ENCODE data around the gene SCUBE3.
A peak's percentile ranks its signal among the peaks of the same experiment; 100 is the strongest.

The SCUBE3 gene

DNA sequence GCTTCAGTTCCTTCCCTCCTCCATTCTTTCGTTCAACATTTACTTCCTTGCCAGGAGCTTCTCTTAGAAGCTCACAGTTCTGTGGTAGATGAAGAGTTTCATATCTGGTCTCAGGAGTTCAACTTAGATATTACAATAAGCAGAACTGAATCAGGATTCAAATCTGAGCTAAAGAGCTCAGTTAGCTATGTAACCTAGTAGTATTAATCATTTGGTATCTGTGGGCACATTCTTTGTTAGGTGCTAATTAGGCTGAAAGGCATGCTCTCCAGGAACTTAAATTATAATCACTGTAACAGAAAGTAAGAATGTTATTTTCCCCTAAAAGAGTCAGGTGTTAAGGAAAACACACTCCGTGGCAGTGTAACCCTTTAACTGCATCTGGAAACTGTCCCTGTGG lies 54.1 kb downstream of the SCUBE3 start:
- DNase-seq (ENCODE audit: low read depth in 2 of 2) = no peak

- no peak for DNase-seq (ENCODE audit: low read depth in 2 of 2)
Observed at GRCh38 chr6:35272005-35272404, 58.2 kb downstream of the SCUBE3 start.

DNA sequence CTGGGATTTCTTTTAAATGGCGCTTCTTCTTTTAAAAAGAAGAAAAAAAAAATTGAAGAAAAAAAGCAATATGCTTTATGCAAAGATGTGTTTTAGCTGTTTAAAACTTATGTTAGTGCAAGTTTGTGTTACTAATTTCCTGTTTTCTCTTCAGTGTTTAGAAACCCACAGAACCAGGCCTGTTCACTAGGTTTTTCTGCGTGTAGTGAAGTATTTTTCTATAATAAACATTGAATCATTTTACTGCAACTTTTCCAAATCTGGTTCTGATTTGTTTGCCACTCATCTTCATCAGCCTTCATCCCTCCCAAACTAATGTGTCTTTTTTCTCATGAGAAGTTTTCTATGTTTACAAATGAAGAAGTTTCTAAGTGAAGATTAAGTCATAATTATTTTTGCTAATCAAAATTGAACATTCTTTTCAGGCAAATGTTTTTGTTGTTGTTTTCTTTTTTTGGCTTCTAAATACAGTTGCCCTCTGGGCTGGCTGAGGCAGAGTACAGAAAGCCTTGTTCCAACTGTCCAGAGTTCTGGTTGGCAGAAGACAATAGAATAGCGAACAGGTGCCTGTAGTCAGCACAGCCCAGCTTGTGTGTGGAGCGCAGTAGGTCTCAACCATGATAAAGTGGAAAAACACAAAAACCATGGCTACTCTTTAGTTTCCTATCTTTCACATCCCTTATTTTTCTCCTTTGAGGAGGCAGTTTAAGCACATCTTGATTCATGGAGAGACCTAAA lies 60.2 kb downstream of the SCUBE3 start:
- no peak for DNase-seq (ENCODE audit: low read depth in 2 of 2)

- DNase-seq (ENCODE audit: low read depth in 2 of 2) = no peak
Observed at GRCh38 chr6:35275744-35276260, 62.0 kb downstream of the SCUBE3 start.

DNA sequence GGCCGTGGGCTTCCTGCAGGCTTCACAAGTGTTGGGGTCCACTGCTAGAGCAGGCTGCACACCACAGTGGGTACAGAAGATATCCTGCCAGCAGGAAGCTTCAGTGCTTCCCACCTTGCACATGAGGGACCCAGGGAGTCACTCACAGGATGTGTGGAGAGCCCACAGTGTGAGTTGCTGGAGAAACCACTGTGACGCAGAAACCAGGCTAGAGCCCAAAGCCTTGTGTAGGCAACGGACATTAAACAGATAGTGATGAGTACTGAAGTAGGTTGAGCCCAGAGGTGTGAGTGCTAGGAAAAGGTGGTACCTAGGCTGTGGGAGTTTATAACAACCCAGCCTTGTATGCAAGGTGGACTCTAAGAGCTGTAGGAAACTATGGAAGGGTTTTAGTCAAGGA lies 65.0 kb downstream of the SCUBE3 start:
- DNase-seq (ENCODE audit: low read depth in 2 of 2) = no peak

DNA sequence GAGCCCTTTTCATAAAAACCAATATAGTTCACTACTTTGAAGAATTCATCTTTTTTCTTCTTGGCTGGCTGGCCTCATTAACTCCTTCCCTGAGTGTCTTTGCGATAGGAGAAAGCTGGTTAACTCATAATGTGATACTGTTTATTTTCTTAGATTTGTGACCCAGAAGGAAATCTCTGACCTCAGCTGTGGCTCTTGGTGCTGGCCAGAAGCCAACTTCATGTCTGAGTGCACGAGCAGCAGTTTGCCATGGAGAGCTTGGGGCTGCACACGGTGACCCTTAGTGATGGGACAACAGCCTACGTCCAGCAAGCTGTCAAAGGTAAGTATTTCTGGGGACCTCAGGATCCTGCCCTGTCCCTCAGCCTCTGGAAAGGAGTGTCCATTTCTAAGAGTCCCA lies 67.1 kb downstream of the SCUBE3 start:
- DNase-seq (ENCODE audit: low read depth in 2 of 2) = no peak

DNA sequence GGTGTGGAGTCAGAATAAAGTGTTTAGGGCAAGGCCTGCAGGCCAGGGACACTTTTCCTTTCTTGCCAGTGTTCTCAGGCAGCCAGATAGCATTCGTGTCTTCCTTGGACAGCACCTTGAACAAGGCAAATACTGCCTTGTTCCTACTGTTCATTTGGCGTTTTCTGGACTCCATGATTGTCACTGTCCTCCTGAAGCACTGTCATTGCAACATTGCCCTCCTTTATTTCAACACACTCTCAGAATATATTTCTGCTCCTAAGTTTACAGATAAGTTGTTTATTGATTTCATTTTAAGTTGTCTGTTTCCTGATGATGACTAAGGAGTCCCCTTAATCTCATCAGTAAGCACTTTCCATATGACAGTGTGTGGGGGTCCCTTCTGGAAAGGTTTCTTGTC lies 68.7 kb downstream of the SCUBE3 start:
- DNase-seq (ENCODE audit: low read depth in 2 of 2) = no peak

- DNase-seq (ENCODE audit: low read depth in 2 of 2) = no peak
Observed at GRCh38 chr6:35283361-35283760, 69.6 kb downstream of the SCUBE3 start.

DNA sequence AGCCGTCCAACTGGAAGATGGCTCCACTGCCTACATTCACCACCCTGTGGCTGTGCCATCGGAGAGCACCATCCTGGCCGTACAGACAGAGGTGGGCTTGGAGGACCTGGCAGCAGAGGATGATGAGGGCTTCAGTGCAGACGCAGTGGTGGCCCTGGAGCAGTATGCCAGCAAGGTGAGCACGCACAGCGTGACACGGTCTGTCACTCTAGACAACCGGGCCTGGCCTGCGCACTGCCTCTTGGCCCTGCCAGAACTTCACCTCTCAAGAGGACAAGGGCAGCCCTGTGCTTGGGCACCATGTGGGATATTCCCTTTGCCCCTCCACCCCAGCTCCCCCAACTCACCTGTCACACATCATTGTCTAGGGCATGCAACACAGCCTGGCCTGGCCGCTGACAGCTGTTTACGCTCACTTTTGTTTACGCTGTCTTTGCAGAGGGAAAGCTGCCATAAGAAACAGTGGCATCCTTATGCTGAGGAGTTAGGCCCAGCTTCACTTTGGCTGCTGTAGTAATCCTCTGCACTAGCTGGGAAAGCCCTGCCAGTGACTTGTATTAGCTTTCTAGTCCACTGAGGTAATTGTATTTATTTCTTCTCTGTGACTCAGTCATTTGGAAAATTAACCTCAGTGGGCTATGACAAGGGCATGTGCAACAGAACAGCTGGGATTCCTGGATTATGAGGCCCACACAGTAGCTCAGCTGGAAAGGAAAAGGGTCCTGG lies 74.1 kb downstream of the SCUBE3 start:
- no peak for DNase-seq (ENCODE audit: low read depth in 2 of 2)

DNA sequence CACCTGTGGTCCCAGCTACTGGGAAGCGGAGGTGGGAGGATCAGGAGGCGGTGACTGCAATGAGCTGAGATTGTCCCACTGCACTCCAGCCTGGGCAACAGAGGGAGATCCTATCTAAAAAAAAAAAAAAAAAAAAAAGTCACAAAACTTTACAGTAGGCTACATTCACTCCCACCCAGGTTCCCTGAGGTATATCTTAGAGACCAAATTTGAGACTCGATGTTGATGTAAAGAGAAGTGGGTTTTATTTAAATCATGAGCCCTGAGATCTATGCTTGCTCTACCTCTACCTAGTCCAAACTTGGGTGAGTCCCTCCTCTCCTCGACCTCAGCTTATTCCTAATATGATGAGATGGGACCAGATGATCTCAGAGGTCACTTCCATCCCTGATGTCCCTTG lies 75.1 kb downstream of the SCUBE3 start:
- no peak for DNase-seq (ENCODE audit: low read depth in 2 of 2)

DNA sequence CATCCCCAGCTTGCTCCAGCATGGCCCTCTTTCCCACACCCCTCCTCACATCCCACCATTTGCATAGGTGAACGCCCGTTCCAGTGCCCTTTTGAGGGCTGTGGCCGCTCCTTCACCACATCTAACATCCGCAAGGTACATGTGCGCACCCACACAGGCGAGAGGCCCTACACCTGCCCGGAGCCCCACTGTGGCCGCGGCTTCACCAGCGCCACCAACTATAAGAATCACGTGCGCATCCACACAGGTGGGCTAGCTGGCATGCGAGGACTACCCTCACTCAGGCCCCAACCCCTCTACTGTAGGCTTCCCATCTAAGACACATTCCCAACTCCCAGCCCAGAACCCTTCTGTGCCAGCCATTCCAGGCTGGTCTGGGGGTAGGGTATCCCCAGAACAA lies 77.7 kb downstream of the SCUBE3 start:
- DNase-seq (ENCODE audit: low read depth in 2 of 2) = no peak

- DNase-seq (ENCODE audit: low read depth in 2 of 2) = no peak
Observed at GRCh38 chr6:35292494-35292893, 78.7 kb downstream of the SCUBE3 start.

- no peak for DNase-seq (ENCODE audit: low read depth in 2 of 2)
Observed at GRCh38 chr6:35293681-35294080, 79.9 kb downstream of the SCUBE3 start.

DNA sequence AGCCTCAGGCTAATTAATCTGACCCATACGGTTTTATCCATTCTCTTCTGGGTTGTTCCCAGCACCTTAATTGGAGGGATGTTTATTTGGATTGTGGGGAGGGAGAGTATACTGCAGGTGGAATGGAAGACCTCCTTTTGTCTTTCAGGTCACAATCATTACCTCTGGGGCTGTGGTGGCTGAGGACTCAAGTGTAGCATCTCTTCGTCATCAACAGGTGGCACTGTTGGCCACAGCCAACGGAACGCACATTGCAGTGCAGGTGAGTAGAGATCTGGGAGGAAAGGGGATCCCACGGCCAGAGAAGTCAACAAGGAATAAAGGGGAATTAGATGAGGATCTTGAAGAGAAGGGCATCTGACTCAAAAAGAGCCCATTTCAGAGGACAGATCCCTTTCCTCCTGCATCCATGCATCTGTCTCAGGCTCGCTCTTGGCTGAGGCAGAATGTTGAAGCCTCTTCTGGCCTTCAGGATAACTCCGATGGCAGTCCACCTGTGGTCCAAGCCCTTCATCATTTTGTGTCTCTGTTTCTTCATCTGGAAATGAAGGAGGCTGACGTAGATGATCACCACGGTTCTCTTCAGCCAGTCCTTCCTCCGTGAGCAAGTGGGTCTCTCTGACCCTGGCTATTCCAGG lies 80.7 kb downstream of the SCUBE3 start:
- no peak for DNase-seq (ENCODE audit: low read depth in 2 of 2)

- DNase-seq (ENCODE audit: low read depth in 2 of 2) = no peak
Observed at GRCh38 chr6:35295036-35295435, 81.3 kb downstream of the SCUBE3 start.

- no peak for DNase-seq (ENCODE audit: low read depth in 2 of 2)
Observed at GRCh38 chr6:35295521-35296315, 82.0 kb downstream of the SCUBE3 start.

GRCh38 chr6:35296931-35297600 lies 83.3 kb downstream of the SCUBE3 start:
- DNase-seq (ENCODE audit: low read depth in 2 of 2) = no peak

- DNase-seq (ENCODE audit: low read depth in 2 of 2) = peak; percentile 80 to 84
Observed at GRCh38 chr6:35297601-35298481, 84.1 kb downstream of the SCUBE3 start, which contains the start of gene DEF6. Gene DEF6, plus strand, starts transcription at chr6:35297818. Its CDS starts 39 bp downstream, at chr6:35297857.

GRCh38 chr6:35298625-35299140 lies 84.9 kb downstream of the SCUBE3 start:
- no peak for DNase-seq (ENCODE audit: low read depth in 2 of 2)

DNA sequence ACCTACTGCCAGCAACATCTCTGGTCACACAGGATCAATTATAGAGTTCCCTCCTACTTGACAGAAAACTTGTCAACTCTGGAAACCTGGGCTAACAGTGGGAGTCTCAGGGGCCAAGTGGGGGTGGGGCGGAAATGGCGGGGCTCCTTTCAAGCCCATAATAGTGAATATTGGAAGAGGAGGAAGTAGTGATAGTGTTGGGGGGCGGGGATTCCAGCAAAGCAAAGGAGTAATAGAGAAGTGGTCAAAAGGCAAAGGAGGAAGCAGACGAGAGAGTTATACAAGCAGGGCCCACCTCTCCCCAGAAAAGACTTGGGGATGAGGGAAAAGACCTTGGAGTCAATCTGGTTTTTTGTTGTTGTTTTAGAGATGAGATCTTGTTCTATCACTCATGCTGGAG lies 85.9 kb downstream of the SCUBE3 start:
- no peak for DNase-seq (ENCODE audit: low read depth in 2 of 2)

All from stimulated activated CD8-positive, alpha-beta memory T cell treated with anti-CD3 and anti-CD28 coated beads, Interleukin-15, amount 100 ng/mL, for 48 hours (primary cell).